Upper lobe of left lung (tissue), 6 donors: ENCODE measurements around the gene CRHR2. TPM values are rescaled to one million over a fixed set of nuclear protein-coding genes. Genes with fewer than 3 reads are reported as not detected.

Experiments
- ATAC-seq, 2 donors: fragments of 200-7000 bp; cut with Tn5 transposase; one replicate each; pipeline ENCODE4 v1.9.1; 2022; ENCODE audit warnings: mild to moderate bottlenecking in 2 of 2, moderate library complexity in 2 of 2; ENCODE audit not compliant: low FRiP score in 2 of 2
- DNase-seq, 2 donors: peaks; one replicate each; pipeline ENCODE4 v3.0.0-alpha.2; 2019 to 2020
- H3K27ac ChIP-seq, 4 donors: fragments of 200-600 bp; sonication (generic); one replicate each; pipeline ENCODE4 v1.5.1; 2016 to 2019
- H3K27me3 ChIP-seq, 4 donors: fragments of 200-600 bp; sonication (generic); one replicate each; pipeline ENCODE4 v1.5.1; 2017 to 2019
- H3K36me3 ChIP-seq, 4 donors: fragments of 200-600 bp; sonication (generic); one replicate each; pipeline ENCODE4 v1.5.1; 2016 to 2019
- H3K4me1 ChIP-seq, 4 donors: fragments of 200-600 bp; sonication (generic); one replicate each; pipeline ENCODE4 v1.5.1; 2018 to 2019
- H3K4me3 ChIP-seq, 4 donors: fragments of 200-600 bp; sonication (generic); one replicate each; pipeline ENCODE4 v1.5.1; 2017 to 2019; ENCODE audit warnings: mild to moderate bottlenecking in 2 of 4, moderate library complexity in 1 of 4
- H3K9me3 ChIP-seq, 4 donors: fragments of 200-600 bp; sonication (generic); one replicate each; pipeline ENCODE4 v1.5.1; 2018 to 2019
- CTCF ChIP-seq, 6 experiments: fragments of 450-650 bp in 4 of 6; fragments of 200-600 bp in 2 of 6; sonication (generic) in 2 of 6; IDR thresholded peaks; one replicate each; pipeline ENCODE4 v1.5.1; 2016 to 2019; ENCODE audit warnings: antibody characterized with exemption in 6 of 6
- EP300 ChIP-seq, 4 donors: sonication (generic); formaldehyde crosslinking; IDR thresholded peaks; one replicate each; pipeline ENCODE4 v1.5.1; 2017; ENCODE audit warnings: antibody characterized with exemption in 4 of 4, control low read depth in 2 of 4
- POLR2A ChIP-seq, 4 donors: fragments of 450-650 bp; IDR thresholded peaks; one replicate each; pipeline ENCODE4 v1.5.1; 2016 to 2017; ENCODE audit warnings: antibody characterized with exemption in 4 of 4, mild to moderate bottlenecking in 2 of 4
- POLR2AphosphoS5 ChIP-seq, 2 donors: sonication (generic); formaldehyde crosslinking; IDR thresholded peaks; one replicate each; pipeline ENCODE4 v1.5.1; 2017; ENCODE audit warnings: antibody characterized with exemption in 2 of 2
- WGBS, 2 donors: methylation state at CpG; one replicate each; pipeline ENCODE4 v1.1.5; 2017 to 2018; 5-methylcytosine and 5-hydroxymethylcytosine counted together
- total RNA-seq, 6 donors: library from RNA; depleted of rRNA in 4 of 6; stranded (reverse); fragments of >200 nt in 4 of 6; gene quantifications; one replicate each; pipeline versions ENCODE4 v1.1.0 to v1.2.1, GENCODE V29; 2016 to 2021
- donor health status: DM: no; HTN: no; CAD: no; lungs with moderate emphysema.
- donor health status: DM: no; HTN: yes; CAD: no; lungs with severe emphysema.

Gene CRHR2
- total RNA-seq, 6 donors from 2014 or later: 0.10 to 1.0 (median 0.44) TPM; not detected in 2

GRCh38 chr7:30652132-30652531, 30.1 kb downstream of the CRHR2 start:
- Histone ChIP-seq H3K27me3 (no peaks in the 10 kb centered on the region), H3K9me3 (no peaks in the 10 kb centered on the region), H3K4me1 (no peaks in the 10 kb centered on the region), H3K27ac (no peak overlapping the region), H3K36me3 (no peaks in the 10 kb centered on the region), H3K4me3 (no peak overlapping the region)
- ATAC-seq (no peak), DNase-seq (no peak)
- WGBS, 2 donors: 87 to 93% methylated on average over 7 of the region's 7 CpGs
- no peak for TF ChIP-seq POLR2AphosphoS5 (IDR thresholded peaks at IDR 0.05)
- TF ChIP-seq EP300 (IDR thresholded peaks at IDR 0.05): no peak
- TF ChIP-seq CTCF (IDR thresholded peaks at IDR 0.05): no peak
- no peak for TF ChIP-seq POLR2A (IDR thresholded peaks at IDR 0.05)

- no peak for DNase-seq
- no peak for ATAC-seq
- no peaks in the 10 kb centered on the region for H3K27me3 ChIP-seq
- no peaks in the 10 kb centered on the region for H3K36me3 ChIP-seq
- 91 to 100% methylated on average over 5 to 7 of the region's 7 CpGs for WGBS, 2 donors
- no peaks in the 10 kb centered on the region for H3K4me1 ChIP-seq
- H3K27ac ChIP-seq: no peak overlapping the region
- H3K4me3 ChIP-seq: no peak overlapping the region
- H3K9me3 ChIP-seq: no peaks in the 10 kb centered on the region
- TF ChIP-seq CTCF (IDR thresholded peaks at IDR 0.05) (no peak), POLR2AphosphoS5 (IDR thresholded peaks at IDR 0.05) (no peak), EP300 (IDR thresholded peaks at IDR 0.05) (no peak), POLR2A (IDR thresholded peaks at IDR 0.05) (no peak)
These were observed 31.8 kb downstream of the CRHR2 start for GRCh38 chr7:30650421-30650808.

GRCh38 chr7:30649717-30650420, 32.4 kb downstream of the CRHR2 start:
- 87 to 89% methylated on average over 12 to 13 of the region's 13 CpGs for WGBS, 2 donors
- no peak overlapping the region for H3K4me3 ChIP-seq
- no peak for ATAC-seq
- no peaks in the 10 kb centered on the region for H3K27me3 ChIP-seq
- H3K4me1 ChIP-seq: no peaks in the 10 kb centered on the region
- no peak overlapping the region for H3K27ac ChIP-seq
- no peaks in the 10 kb centered on the region for H3K36me3 ChIP-seq
- H3K9me3 ChIP-seq: no peaks in the 10 kb centered on the region
- no peak for DNase-seq
- TF ChIP-seq POLR2AphosphoS5 (IDR thresholded peaks at IDR 0.05) (no peak), POLR2A (IDR thresholded peaks at IDR 0.05) (no peak), CTCF (IDR thresholded peaks at IDR 0.05) (no peak), EP300 (IDR thresholded peaks at IDR 0.05) (no peak)

- no peak for TF ChIP-seq POLR2AphosphoS5 (IDR thresholded peaks at IDR 0.05)
- no peak for TF ChIP-seq CTCF (IDR thresholded peaks at IDR 0.05)
- TF ChIP-seq EP300 (IDR thresholded peaks at IDR 0.05): no peak
- no peak for TF ChIP-seq POLR2A (IDR thresholded peaks at IDR 0.05)
- no peak overlapping the region for H3K27ac ChIP-seq
- DNase-seq: no peak
- no peaks in the 10 kb centered on the region for H3K27me3 ChIP-seq
- H3K36me3 ChIP-seq: no peaks in the 10 kb centered on the region
- H3K4me1 ChIP-seq: no peaks in the 10 kb centered on the region
- ATAC-seq: no peak
- WGBS, 2 donors: 88 to 89% methylated on average over 12 to 15 of the region's 15 CpGs
- H3K4me3 ChIP-seq: no peak overlapping the region
- no peaks in the 10 kb centered on the region for H3K9me3 ChIP-seq
These were observed 33.3 kb downstream of the CRHR2 start for GRCh38 chr7:30648744-30649540.
